Mesendoderm (in vitro differentiated cells): ENCODE measurements around the gene ZFP90. TPM values are rescaled to one million over a fixed set of nuclear protein-coding genes. Genes with fewer than 3 reads are reported as not detected.

Experiments
- DNase-seq: peaks from one replicate; pipeline ENCODE4 v3.0.0; 2013
- H2AK5ac ChIP-seq: 2 replicates; pipeline ENCODE4 v1.6.1; 2013; ENCODE audit warnings: low read length, inconsistent platforms
- H2BK120ac ChIP-seq: 2 replicates; pipeline ENCODE4 v1.6.1; 2013; ENCODE audit warnings: low read depth, mild to moderate bottlenecking, low read length, moderate library complexity, mixed read lengths
- H2BK15ac ChIP-seq: replicated peaks from 2 replicates; pipeline ENCODE4 v1.6.1; 2013; ENCODE audit warnings: low read depth, mild to moderate bottlenecking, moderate library complexity
- H2BK5ac ChIP-seq: 2 replicates; pipeline ENCODE4 v1.6.1; 2013; ENCODE audit warnings: low read length, inconsistent platforms
- H3K18ac ChIP-seq: 2 replicates; pipeline ENCODE4 v1.6.1; 2013; ENCODE audit warnings: mild to moderate bottlenecking, low read length, mixed read lengths
- H3K23ac ChIP-seq: one replicate; pipeline ENCODE4 v1.6.1; 2013; ENCODE audit warnings: low read length
- H3K27ac ChIP-seq: 2 replicates; pipeline ENCODE4 v1.5.1; 2013; ENCODE audit warnings: low read depth, mild to moderate bottlenecking, inconsistent platforms, low read length, moderate library complexity
- H3K27me3 ChIP-seq: 2 replicates; pipeline ENCODE4 v1.6.1; 2013; ENCODE audit warnings: low read length, control low read depth, mild to moderate bottlenecking, inconsistent platforms; ENCODE audit not compliant: insufficient read depth, poor library complexity
- H3K36me3 ChIP-seq: 2 replicates; pipeline ENCODE4 v1.6.1; 2013; ENCODE audit warnings: low read length, inconsistent platforms; ENCODE audit not compliant: control insufficient read depth, insufficient read depth
- H3K4ac ChIP-seq: one replicate; pipeline ENCODE4 v1.6.1; 2013; ENCODE audit warnings: low read depth, mild to moderate bottlenecking, low read length, moderate library complexity
- H3K4me1 ChIP-seq: 2 replicates; pipeline ENCODE4 v1.6.1; 2013; ENCODE audit warnings: low read depth, low read length, inconsistent platforms; ENCODE audit not compliant: control insufficient read depth
- H3K4me2 ChIP-seq: 2 replicates; pipeline ENCODE4 v1.6.1; 2013; ENCODE audit warnings: low read length
- H3K4me3 ChIP-seq: 2 replicates; pipeline ENCODE4 v1.5.1; 2013; ENCODE audit warnings: mild to moderate bottlenecking, low read length
- H3K56ac ChIP-seq: one replicate; pipeline ENCODE4 v1.6.1; 2013; ENCODE audit warnings: low read length
- H3K79me1 ChIP-seq: 2 replicates; pipeline ENCODE4 v1.6.1; 2013; ENCODE audit warnings: low read length, inconsistent platforms
- H3K79me2 ChIP-seq: 2 replicates; pipeline ENCODE4 v1.6.1; 2013; ENCODE audit warnings: mild to moderate bottlenecking, low read length; ENCODE audit not compliant: control insufficient read depth, insufficient read depth
- H3K9ac ChIP-seq: 2 replicates; pipeline ENCODE4 v1.6.1; 2013; ENCODE audit warnings: low read length, inconsistent platforms
- H4K5ac ChIP-seq: one replicate; pipeline ENCODE4 v1.6.1; 2013; ENCODE audit warnings: low read length
- H4K8ac ChIP-seq: one replicate; pipeline ENCODE4 v1.6.1; 2013; ENCODE audit warnings: low read depth, mild to moderate bottlenecking, control low read depth, low read length, moderate library complexity
- WGBS: extraction: QIAGEN DNeasy Blood & Tissue Kit; methylation state at CpG from one replicate; pipeline ENCODE4 v1.1.7; 2013; ENCODE audit warnings: low lambda C conversion rate, missing lambda C conversion rate; ENCODE audit not compliant: insufficient coverage; ENCODE audit errors: extremely low coverage; 5-methylcytosine and 5-hydroxymethylcytosine counted together
- polyA plus RNA-seq, 2 experiments: library from polyadenylated mRNA; stranded (reverse); fragments of 200-250 nt; gene quantifications; one replicate each; pipeline ENCODE4 v1.2.3, GENCODE V29; 2013

The ZFP90 gene
- 7.2 TPM for polyA plus RNA-seq (2013, experiment 1 of 2)
- 6.4 TPM for polyA plus RNA-seq (2013, experiment 2 of 2)

DNA sequence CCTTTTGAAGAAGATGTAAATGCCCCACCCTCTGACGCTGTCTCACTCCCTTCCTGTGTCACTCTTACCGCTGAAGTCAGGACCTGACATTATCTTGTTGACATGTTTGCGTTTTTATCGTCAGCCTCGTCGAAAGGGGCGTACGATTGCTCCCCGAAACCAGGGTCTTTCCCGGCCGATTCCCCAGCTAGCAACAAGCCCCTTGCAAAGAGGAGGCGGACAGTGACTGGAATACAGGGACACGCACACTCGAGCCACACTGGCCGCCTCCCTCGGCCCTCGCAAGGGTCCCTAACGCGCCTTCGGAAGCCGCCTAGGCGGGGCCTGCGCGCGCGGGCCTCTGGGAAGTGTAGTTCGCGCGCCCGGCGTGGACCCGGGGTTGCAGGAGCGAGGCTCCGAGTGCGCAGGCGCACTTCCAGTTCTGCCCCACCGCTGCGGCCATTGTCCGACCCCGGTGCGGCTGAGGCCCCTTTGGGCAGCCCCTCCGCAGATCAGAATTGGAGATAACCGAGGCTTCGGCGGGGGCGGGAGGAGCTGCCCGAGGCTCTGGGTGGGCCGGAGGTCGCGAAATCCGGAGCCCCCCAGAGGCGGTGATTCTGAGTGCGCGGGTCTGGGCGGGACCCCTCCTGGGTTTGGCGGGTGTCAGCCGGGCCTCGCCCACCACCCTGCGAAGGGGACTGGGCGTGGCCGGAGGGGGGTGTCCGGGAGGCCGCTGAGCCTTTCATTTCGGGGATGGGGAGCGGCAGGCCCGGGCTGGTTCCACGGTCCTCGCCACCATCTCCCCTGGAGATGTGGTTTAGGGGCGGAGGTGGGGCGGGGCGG is at the start of gene ZFP90:
Gene ZFP90, plus strand, starts transcription at position 412 of the 822 bp plus-strand sequence. CDS start 502 bp downstream, outside the sequence.
- peak within 1 kb of the TSS; percentile 98 for H3K56ac ChIP-seq
- H3K27ac ChIP-seq: no peak within 1 kb of the TSS
- WGBS: no CpG with 5 or more reads among the region's 71 CpGs

DNA sequence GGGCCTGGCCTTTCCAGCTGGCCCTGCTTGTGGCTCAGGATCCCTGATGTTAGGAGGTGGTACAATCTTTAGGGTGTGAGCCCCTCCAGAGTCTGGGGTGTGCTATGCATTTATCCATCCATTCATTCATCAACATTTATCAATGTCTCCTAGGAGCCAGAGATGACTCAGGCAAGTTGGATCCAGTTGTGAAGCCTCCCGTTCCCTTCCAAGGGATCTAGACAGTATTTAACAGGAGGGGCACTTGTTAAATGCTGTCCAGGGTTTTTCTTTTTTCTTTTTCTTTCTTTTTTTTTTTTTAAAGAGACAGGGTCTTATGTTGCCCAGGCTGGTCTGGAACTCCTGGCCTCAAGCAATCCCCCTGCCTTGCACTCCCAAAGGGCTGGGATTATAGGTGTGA is 48.7 kb upstream of the ZFP90 start:
- no peak overlapping the region for H3K27ac ChIP-seq
- no peak overlapping the region for H3K4ac ChIP-seq
- no peak overlapping the region for H4K5ac ChIP-seq
- H3K23ac ChIP-seq: no peak overlapping the region
- no peaks in the 10 kb centered on the region for H3K79me2 ChIP-seq
- no peak overlapping the region for H3K4me3 ChIP-seq
- H2BK15ac ChIP-seq: no peak overlapping the region
- H2BK5ac ChIP-seq: no peak overlapping the region
- H3K4me1 ChIP-seq: peaks cover 2% of the 10 kb centered on the region
- no peak overlapping the region for H4K8ac ChIP-seq
- no peaks in the 10 kb centered on the region for H3K79me1 ChIP-seq
- no peak overlapping the region for H3K4me2 ChIP-seq
- H2BK120ac ChIP-seq: no peak overlapping the region
- peak overlapping the region; percentile 56 for H3K18ac ChIP-seq
- H2AK5ac ChIP-seq: no peak overlapping the region
- H3K36me3 ChIP-seq: no peaks in the 10 kb centered on the region
- no peaks in the 10 kb centered on the region for H3K27me3 ChIP-seq
- no peak overlapping the region for H3K9ac ChIP-seq
- no peak overlapping the region for H3K56ac ChIP-seq
- DNase-seq: no peak
- no CpG with 5 or more reads among the region's 1 CpG for WGBS

More for the DNA sequence above, at the start of gene ZFP90:
- peak within 1 kb of the TSS; percentile 92 for H3K9ac ChIP-seq
- H2BK15ac ChIP-seq: no peak within 1 kb of the TSS
- no peak within 1 kb of the TSS for H2AK5ac ChIP-seq
- H3K4me2 ChIP-seq: peak within 1 kb of the TSS; percentile 87
- no peak within 1 kb of the TSS for H2BK120ac ChIP-seq
- H4K5ac ChIP-seq: no peak within 1 kb of the TSS
- peak within 1 kb of the TSS; percentile 94 for H3K4me3 ChIP-seq
- peak; percentile 93 for DNase-seq
- no peak within 1 kb of the TSS for H4K8ac ChIP-seq
- H3K4ac ChIP-seq: peak within 1 kb of the TSS; percentile 8
- H3K79me2 ChIP-seq: no peaks in the 10 kb centered on the region
- H3K27me3 ChIP-seq: no peaks in the 10 kb centered on the region
- H2BK5ac ChIP-seq: peak within 1 kb of the TSS; percentile 78
- peak within 1 kb of the TSS; percentile 64 for H3K18ac ChIP-seq
- no peaks in the 10 kb centered on the region for H3K79me1 ChIP-seq
- no peak within 1 kb of the TSS for H3K23ac ChIP-seq
- H3K36me3 ChIP-seq: no peaks in the 10 kb centered on the region
- no peaks in the 10 kb centered on the region for H3K4me1 ChIP-seq

DNA sequence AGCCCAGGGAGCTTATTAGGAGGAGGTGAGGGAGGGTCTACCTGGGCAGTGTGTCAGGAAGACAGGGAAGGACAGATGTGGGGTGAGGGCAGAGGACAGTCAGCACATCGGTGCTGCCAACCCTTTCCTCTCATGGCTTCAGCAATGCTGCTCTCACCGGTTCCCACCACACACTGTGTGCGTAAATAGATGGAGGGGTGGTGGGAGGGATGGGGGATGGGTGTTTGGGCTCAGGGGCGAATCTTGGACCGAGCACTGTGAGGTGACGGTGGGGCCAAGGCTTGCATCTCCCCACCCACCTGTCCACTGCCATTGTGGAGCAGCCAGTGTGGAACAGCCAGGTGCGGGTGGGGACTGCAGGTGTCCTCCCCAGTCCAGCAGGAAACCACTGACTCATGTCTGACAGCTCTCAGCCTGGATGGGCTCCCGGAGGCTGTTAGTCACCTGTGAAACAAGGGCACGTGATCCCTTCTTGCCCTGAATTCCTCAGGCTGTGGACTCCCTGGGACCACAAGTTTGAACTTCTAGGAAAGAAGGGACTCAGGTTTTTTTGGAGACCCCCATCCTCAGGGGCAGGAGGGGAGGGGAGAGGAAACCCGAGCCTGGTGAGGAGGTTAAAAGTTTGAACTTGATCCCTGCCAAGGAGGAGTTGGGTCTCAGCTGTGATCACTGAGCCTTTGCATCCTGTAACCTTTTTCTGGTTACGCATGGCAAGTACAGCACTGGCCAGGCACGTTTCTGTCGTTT is 48.1 kb upstream of the ZFP90 start:
- no peaks in the 10 kb centered on the region for H3K79me1 ChIP-seq
- no peaks in the 10 kb centered on the region for H3K36me3 ChIP-seq
- H2BK15ac ChIP-seq: no peak overlapping the region
- no peak overlapping the region for H3K27ac ChIP-seq
- no peak overlapping the region for H3K23ac ChIP-seq
- peak; percentile 83 for DNase-seq
- H3K9ac ChIP-seq: no peak overlapping the region
- H2BK5ac ChIP-seq: no peak overlapping the region
- no peak overlapping the region for H3K4me2 ChIP-seq
- no peak overlapping the region for H4K8ac ChIP-seq
- H3K79me2 ChIP-seq: no peaks in the 10 kb centered on the region
- H3K27me3 ChIP-seq: no peaks in the 10 kb centered on the region
- H2AK5ac ChIP-seq: no peak overlapping the region
- no peak overlapping the region for H3K56ac ChIP-seq
- H3K18ac ChIP-seq: no peak overlapping the region
- no peak overlapping the region for H3K4ac ChIP-seq
- H3K4me3 ChIP-seq: no peak overlapping the region
- no peak overlapping the region for H2BK120ac ChIP-seq
- H3K4me1 ChIP-seq: peaks cover 2% of the 10 kb centered on the region
- no peak overlapping the region for H4K5ac ChIP-seq
- no CpG with 5 or more reads among the region's 13 CpGs for WGBS

DNA sequence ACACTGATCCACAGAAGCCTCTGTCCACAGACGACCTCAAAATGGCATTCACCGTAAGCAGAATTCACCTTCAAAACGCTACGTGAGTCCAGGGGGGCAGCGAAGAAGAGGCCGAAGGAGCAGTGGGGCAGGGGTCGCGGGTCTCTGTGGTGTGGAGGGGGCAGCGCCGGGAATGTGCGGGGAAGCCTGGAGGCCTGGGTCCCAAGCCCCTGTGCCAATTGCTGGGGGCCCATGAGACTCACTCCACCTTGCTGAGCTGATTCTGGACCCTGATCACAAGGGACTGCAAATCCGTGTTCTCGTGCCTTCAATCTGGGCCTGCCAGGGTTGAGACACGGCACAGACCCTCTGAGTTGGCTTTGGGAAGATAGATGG is 47.5 kb upstream of the ZFP90 start:
- Histone ChIP-seq H3K27ac (no peak overlapping the region), H3K4me3 (no peak overlapping the region), H3K56ac (peak overlapping the region; percentile 53), H2BK120ac (no peak overlapping the region), H3K9ac (no peak overlapping the region), H3K18ac (no peak overlapping the region), H3K79me1 (no peaks in the 10 kb centered on the region), H2AK5ac (no peak overlapping the region), H4K8ac (no peak overlapping the region), H3K27me3 (no peaks in the 10 kb centered on the region), H2BK15ac (no peak overlapping the region), H2BK5ac (no peak overlapping the region), H3K79me2 (no peaks in the 10 kb centered on the region), H3K36me3 (no peaks in the 10 kb centered on the region), H4K5ac (no peak overlapping the region), H3K4ac (no peak overlapping the region), H3K23ac (no peak overlapping the region), H3K4me2 (no peak overlapping the region), H3K4me1 (peaks cover 2% of the 10 kb centered on the region)
- WGBS: no CpG with 5 or more reads among the region's 14 CpGs
- no peak for DNase-seq

DNA sequence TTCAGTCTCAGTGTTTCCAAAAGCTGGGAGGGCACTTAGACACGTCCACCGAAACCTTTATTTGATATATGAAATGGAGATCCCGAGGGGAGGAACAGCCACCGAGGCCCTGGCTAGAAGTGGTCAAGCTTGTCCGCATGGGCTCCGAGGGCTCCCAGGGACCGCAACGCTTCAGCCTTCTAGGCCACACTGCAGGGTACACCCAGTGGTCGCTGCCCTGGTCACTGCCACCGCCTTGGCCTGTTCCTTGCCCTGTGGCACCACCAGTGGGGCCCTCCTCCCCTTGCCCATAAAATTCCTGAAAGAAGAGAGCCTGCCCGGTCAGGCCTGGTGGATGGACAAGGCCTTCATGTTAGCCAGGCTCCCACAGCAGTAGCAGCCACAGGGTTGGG is 46.9 kb upstream of the ZFP90 start:
- no peak overlapping the region for H3K23ac ChIP-seq
- no peak overlapping the region for H3K4me2 ChIP-seq
- no peaks in the 10 kb centered on the region for H3K79me2 ChIP-seq
- H3K79me1 ChIP-seq: no peaks in the 10 kb centered on the region
- H3K27ac ChIP-seq: no peak overlapping the region
- no peak overlapping the region for H2BK15ac ChIP-seq
- no peak overlapping the region for H2AK5ac ChIP-seq
- peaks cover 2% of the 10 kb centered on the region for H3K4me1 ChIP-seq
- no CpG with 5 or more reads among the region's 11 CpGs for WGBS
- no peak for DNase-seq
- H4K8ac ChIP-seq: no peak overlapping the region
- H4K5ac ChIP-seq: no peak overlapping the region
- no peak overlapping the region for H3K4me3 ChIP-seq
- no peak overlapping the region for H3K56ac ChIP-seq
- no peak overlapping the region for H2BK5ac ChIP-seq
- no peak overlapping the region for H3K9ac ChIP-seq
- H3K36me3 ChIP-seq: no peaks in the 10 kb centered on the region
- no peaks in the 10 kb centered on the region for H3K27me3 ChIP-seq
- H2BK120ac ChIP-seq: no peak overlapping the region
- no peak overlapping the region for H3K18ac ChIP-seq
- H3K4ac ChIP-seq: no peak overlapping the region
